GM12865 (cell line): Measurements from ENCODE around the gene EPOP.
A peak's percentile ranks its signal among the peaks of the same experiment; 100 is the strongest.

Experiments
- DNase-seq: peaks from one replicate; pipeline ENCODE4 v3.0.0; 2010; ENCODE audit warnings: low read depth
- H3K4me3 ChIP-seq: 2 replicates; pipeline ENCODE4 v1.5.1; 2011; ENCODE audit warnings: mild to moderate bottlenecking, low read depth, low read length, control low read depth
- CTCF ChIP-seq: IDR thresholded peaks from 2 replicates; pipeline ENCODE4 v1.5.1; 2011; ENCODE audit warnings: low read length, control low read depth, low read depth, inconsistent platforms; ENCODE audit not compliant: insufficient read depth; ENCODE audit errors: missing control alignments

Gene EPOP

GRCh38 chr17:38673707-38674013 lies 1.1 kb downstream of the EPOP start:
- TF ChIP-seq CTCF, result no peak
- peak; percentile 25 for DNase-seq
- peak overlapping the region; percentile 88 for H3K4me3 ChIP-seq

GRCh38 chr17:38672788-38673706 lies 1.7 kb downstream of the EPOP start:
- TF ChIP-seq CTCF, result no peak
- DNase-seq, result no peak
- H3K4me3 ChIP-seq, result peak overlapping the region; percentile 88

GRCh38 chr17:38671939-38672720 lies 2.6 kb downstream of the EPOP start:
- no peak for DNase-seq
- no peak for TF ChIP-seq CTCF
- H3K4me3 ChIP-seq, result no peak overlapping the region

- DNase-seq, result no peak
- TF ChIP-seq CTCF, result no peak
- no peak overlapping the region for H3K4me3 ChIP-seq
Observed at GRCh38 chr17:38669520-38669919, 5.2 kb downstream of the EPOP start.

GRCh38 chr17:38667787-38668122 lies 7.0 kb downstream of the EPOP start:
- no peak overlapping the region for H3K4me3 ChIP-seq
- DNase-seq, result no peak
- no peak for TF ChIP-seq CTCF

- peak; percentile 81 for DNase-seq
- peak; percentile 100 for TF ChIP-seq CTCF
- no peak overlapping the region for H3K4me3 ChIP-seq
Observed at GRCh38 chr17:38667099-38667786, 7.5 kb downstream of the EPOP start.
